SU-DHL-6 (cell line): Measurements from ENCODE around the gene RAMP3.

Source experiments
- H2AFZ ChIP-seq: fragments of 200-600 bp; sonication (generic); 2 replicates; pipeline ENCODE4 v1.6.1; 2014; ENCODE audit warnings: low read depth, mild to moderate bottlenecking, moderate library complexity, mixed read lengths, antibody characterized with exemption, low read length; ENCODE audit not compliant: severe bottlenecking
- H3F3A ChIP-seq: fragments of 200-600 bp; shearing (Covaris generic); 2 replicates; pipeline ENCODE4 v1.6.0; 2016; ENCODE audit warnings: antibody characterized with exemption, mild to moderate bottlenecking; ENCODE audit not compliant: insufficient read depth
- H3K27ac ChIP-seq: fragments of 200-600 bp; sonication (generic); 2 replicates; pipeline ENCODE4 v1.5.1; 2016; ENCODE audit warnings: low read depth, mild to moderate bottlenecking, low read length, moderate library complexity, mixed read lengths
- H3K27me3 ChIP-seq: fragments of 200-600 bp; sonication (generic), shearing (Covaris generic); 2 replicates; pipeline ENCODE4 v1.6.0; 2014; ENCODE audit warnings: mild to moderate bottlenecking, low read length
- H3K36me3 ChIP-seq: fragments of 200-600 bp; sonication (generic); 2 replicates; pipeline ENCODE4 v1.6.1; 2014; ENCODE audit warnings: mild to moderate bottlenecking, low read length, mixed read lengths
- H3K4me2 ChIP-seq: fragments of 300-600, 200-600 bp; shearing (Covaris generic), sonication (generic); 2 replicates; pipeline ENCODE4 v1.6.0; 2014; ENCODE audit warnings: low read length, low read depth, mild to moderate bottlenecking; ENCODE audit not compliant: poor library complexity, severe bottlenecking
- H3K4me3 ChIP-seq: fragments of 200-600 bp; sonication (generic); 2 replicates; pipeline ENCODE4 v1.5.1; 2014; ENCODE audit warnings: antibody characterized with exemption, low read length, mild to moderate bottlenecking, mixed read lengths; ENCODE audit not compliant: insufficient read depth, poor library complexity, severe bottlenecking
- H3K79me2 ChIP-seq: fragments of 200-600 bp; sonication (generic); 2 replicates; pipeline ENCODE4 v1.6.1; 2014; ENCODE audit warnings: mild to moderate bottlenecking, low read length, moderate library complexity; ENCODE audit not compliant: insufficient read depth
- H3K9ac ChIP-seq: fragments of 200-600 bp; sonication (generic); 2 replicates; pipeline ENCODE4 v1.7.0; 2014; ENCODE audit warnings: mild to moderate bottlenecking, low read length
- H3K9me2 ChIP-seq: fragments of 200-600 bp; sonication (generic); replicated peaks from 2 replicates; pipeline ENCODE4 v1.6.1; 2014; ENCODE audit warnings: low read length; ENCODE audit not compliant: insufficient read depth
- H3K9me3 ChIP-seq: fragments of 200-600 bp; sonication (generic); 2 replicates; pipeline ENCODE4 v1.6.1; 2014; ENCODE audit warnings: low read length, mixed read lengths; ENCODE audit not compliant: insufficient read depth
- H4K20me1 ChIP-seq: fragments of 200-600 bp; sonication (generic); 2 replicates; pipeline ENCODE4 v1.6.1; 2014; ENCODE audit warnings: low read depth, mild to moderate bottlenecking, antibody characterized with exemption, low read length, moderate library complexity, mixed read lengths
- CTCF ChIP-seq: fragments of 200-600 bp; sonication (generic); IDR thresholded peaks from one replicate; pipeline ENCODE4 v1.5.1; 2017; ENCODE audit warnings: antibody characterized with exemption, mild to moderate bottlenecking, low read length, moderate library complexity; ENCODE audit not compliant: insufficient read depth, poor library complexity, severe bottlenecking
- EZH2phosphoT487 ChIP-seq: fragments of 200-600 bp; sonication (generic), shearing (Covaris generic); conservative IDR thresholded peaks from 2 replicates; pipeline ENCODE4 v1.6.1; 2018; ENCODE audit warnings: mild to moderate bottlenecking, antibody characterized with exemption, low read length, moderate library complexity, mixed read lengths

RAMP3 gene

DNA sequence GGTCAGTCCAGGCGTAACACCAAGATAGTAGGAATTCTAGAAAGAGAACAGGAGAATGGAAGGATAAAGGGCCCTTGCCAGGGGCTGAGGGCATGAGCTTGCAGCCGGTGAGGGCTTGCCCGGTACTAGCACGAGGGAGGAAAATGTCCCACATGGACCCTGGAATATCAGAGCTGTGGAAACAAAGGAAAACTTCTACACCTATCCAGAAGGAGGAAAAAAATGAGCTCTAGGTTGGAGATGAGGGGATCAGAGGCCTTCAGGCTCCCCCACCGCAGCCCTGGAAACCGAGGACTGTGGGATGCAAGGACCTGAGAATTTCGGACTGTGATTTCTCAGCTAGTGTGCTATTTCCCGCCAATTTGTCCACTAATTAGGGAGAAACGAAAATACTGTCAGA is 22.1 kb downstream of the RAMP3 start:
- Histone ChIP-seq H3K27ac (no peak overlapping the region), H3K4me3 (no peak overlapping the region), H3K36me3 (no peaks in the 10 kb centered on the region), H3F3A (no peaks in the 10 kb centered on the region), H3K4me2 (no peak overlapping the region), H2AFZ (no peak overlapping the region), H3K9me3 (no peaks in the 10 kb centered on the region), H3K27me3 (no peaks in the 10 kb centered on the region), H4K20me1 (no peaks in the 10 kb centered on the region), H3K79me2 (no peaks in the 10 kb centered on the region), H3K9me2 (no peaks in the 10 kb centered on the region), H3K9ac (no peak overlapping the region)
- TF ChIP-seq CTCF: no peak
- TF ChIP-seq EZH2phosphoT487: no peak; the same call in 1 of the 2 replicates

- Histone ChIP-seq H3K9me2 (no peaks in the 10 kb centered on the region), H3K27ac (no peak overlapping the region), H3K9me3 (no peaks in the 10 kb centered on the region), H3F3A (no peaks in the 10 kb centered on the region), H3K36me3 (no peaks in the 10 kb centered on the region), H2AFZ (no peak overlapping the region), H3K27me3 (no peaks in the 10 kb centered on the region), H3K4me3 (no peak overlapping the region), H3K9ac (no peak overlapping the region), H3K4me2 (no peak overlapping the region), H4K20me1 (no peaks in the 10 kb centered on the region), H3K79me2 (no peaks in the 10 kb centered on the region)
- TF ChIP-seq CTCF (no peak), EZH2phosphoT487 (no peak)
Measured at GRCh38 chr7:45180084-45180986, 22.7 kb downstream of the RAMP3 start.

GRCh38 chr7:45181286-45181960 is 23.8 kb downstream of the RAMP3 start:
- no peak overlapping the region for H2AFZ ChIP-seq
- no peaks in the 10 kb centered on the region for H3K36me3 ChIP-seq
- no peak overlapping the region for H3K4me3 ChIP-seq
- TF ChIP-seq CTCF: no peak
- no peak for TF ChIP-seq EZH2phosphoT487
- no peak overlapping the region for H3K27ac ChIP-seq
- H3K9me2 ChIP-seq: no peaks in the 10 kb centered on the region
- no peaks in the 10 kb centered on the region for H3F3A ChIP-seq
- no peaks in the 10 kb centered on the region for H3K79me2 ChIP-seq
- H3K4me2 ChIP-seq: no peak overlapping the region
- no peaks in the 10 kb centered on the region for H4K20me1 ChIP-seq
- no peaks in the 10 kb centered on the region for H3K27me3 ChIP-seq
- no peaks in the 10 kb centered on the region for H3K9me3 ChIP-seq
- no peak overlapping the region for H3K9ac ChIP-seq
